Measurements from ENCODE around the gene CASZ1.

The CASZ1 gene

GRCh38 chr1:10796029-10796944, at the start of gene CASZ1:
Gene CASZ1 (minus strand): TSS chr1:10796646. CDS start chr1:10693889, 102,757 bp downstream.
- DNase-seq (ENCODE audit: low read depth in 3 of 3): no peak

- no peak for DNase-seq (ENCODE audit: low read depth in 3 of 3)
Observed at GRCh38 chr1:10843697-10844096, 47.3 kb upstream of the CASZ1 start.

GRCh38 chr1:10841118-10841517, 44.7 kb upstream of the CASZ1 start:
- DNase-seq (ENCODE audit: low read depth in 3 of 3): no peak

GRCh38 chr1:10839188-10839770, 42.8 kb upstream of the CASZ1 start:
- DNase-seq (ENCODE audit: low read depth in 3 of 3): no peak

GRCh38 chr1:10838541-10838940, 42.1 kb upstream of the CASZ1 start:
- no peak for DNase-seq (ENCODE audit: low read depth in 3 of 3)

- DNase-seq (ENCODE audit: low read depth in 3 of 3): no peak
Observed at GRCh38 chr1:10836726-10837125, 40.3 kb upstream of the CASZ1 start.

GRCh38 chr1:10835822-10836421, 39.5 kb upstream of the CASZ1 start:
- peak in 1 of 3 donors; percentile 1 for DNase-seq (ENCODE audit: low read depth in 3 of 3)

- no peak for DNase-seq (ENCODE audit: low read depth in 3 of 3)
Observed at GRCh38 chr1:10835421-10835820, 39.0 kb upstream of the CASZ1 start.

GRCh38 chr1:10834770-10835412, 38.4 kb upstream of the CASZ1 start:
- no peak for DNase-seq (ENCODE audit: low read depth in 3 of 3)

GRCh38 chr1:10833630-10834557, 37.4 kb upstream of the CASZ1 start:
- no peak for DNase-seq (ENCODE audit: low read depth in 3 of 3)

- DNase-seq (ENCODE audit: low read depth in 3 of 3): no peak
Observed at GRCh38 chr1:10832703-10833102, 36.3 kb upstream of the CASZ1 start.

- no peak for DNase-seq (ENCODE audit: low read depth in 3 of 3)
Observed at GRCh38 chr1:10830961-10831668, 34.7 kb upstream of the CASZ1 start.

- no peak for DNase-seq (ENCODE audit: low read depth in 3 of 3)
Observed at GRCh38 chr1:10829965-10830515, 33.6 kb upstream of the CASZ1 start.

GRCh38 chr1:10829067-10829818, 32.8 kb upstream of the CASZ1 start:
- no peak for DNase-seq (ENCODE audit: low read depth in 3 of 3)

GRCh38 chr1:10827377-10828333, 31.2 kb upstream of the CASZ1 start:
- DNase-seq (ENCODE audit: low read depth in 3 of 3): no peak

- DNase-seq (ENCODE audit: low read depth in 3 of 3): no peak
Observed at GRCh38 chr1:10825592-10825991, 29.1 kb upstream of the CASZ1 start.

- DNase-seq (ENCODE audit: low read depth in 3 of 3): no peak
Observed at GRCh38 chr1:10824821-10825540, 28.5 kb upstream of the CASZ1 start.

- DNase-seq (ENCODE audit: low read depth in 3 of 3): no peak
Observed at GRCh38 chr1:10823000-10823401, 26.6 kb upstream of the CASZ1 start.

All from stimulated activated CD4-positive, alpha-beta T cell treated with anti-CD3 and anti-CD28 coated beads, TNF-alpha, amount 100 ng/mL, for 48 hours (primary cell).